ENCODE data around the gene NEDD8. TPM values are rescaled to one million over a fixed set of nuclear protein-coding genes. Genes with fewer than 3 reads are reported as not detected.

The NEDD8 gene
- total and polyA plus RNA-seq, 2 donors (not counting 1 experiment from before 2014, with no cell fraction given): 86.7 to 98.5 TPM

DNA sequence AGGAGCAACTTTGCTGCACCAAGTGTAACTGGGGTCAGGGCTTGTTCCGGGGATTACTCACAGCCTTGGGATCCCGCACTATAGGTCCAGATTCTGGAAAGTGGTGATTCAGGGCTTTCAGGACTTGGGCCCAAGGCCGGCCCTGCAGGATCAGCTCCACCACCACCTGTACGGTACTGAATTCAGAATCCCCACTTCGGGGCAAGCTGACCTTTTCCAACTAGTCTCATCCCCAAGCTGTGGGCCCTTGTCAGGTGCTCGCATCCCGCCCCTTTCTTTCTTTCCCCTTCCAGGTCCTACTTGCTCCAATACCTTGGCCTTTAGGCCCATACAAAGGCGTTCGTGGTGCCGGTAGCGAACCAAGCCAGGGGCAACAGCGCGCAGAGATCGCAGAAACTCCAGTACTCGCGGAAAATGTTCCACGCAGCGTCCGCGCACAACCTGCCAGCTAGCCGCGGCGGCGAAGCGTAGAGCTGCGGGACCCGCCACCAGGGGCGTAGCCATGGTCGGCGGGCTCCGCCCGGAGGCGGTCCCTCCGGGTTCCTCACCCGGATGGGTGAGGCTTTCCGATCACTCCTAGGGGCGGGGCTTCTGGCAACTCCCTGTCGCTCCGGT lies 9.8 kb upstream of the NEDD8 start:
- Histone ChIP-seq H3K27ac (ENCODE audit: low read length in 2 of 2) (peak overlapping the region; percentile 98 to 100), H3K9me3 (ENCODE audit: control extremely low read depth in 1 of 3, control insufficient read depth in 2 of 3, insufficient read depth in 1 of 3, low read length in 2 of 3) (no peaks in the 10 kb centered on the region), H3K4me2 (replicated peaks; ENCODE audit: low read depth, low read length, poor library complexity, severe bottlenecking) (peak overlapping the region; percentile 94), H2AFZ (ENCODE audit: insufficient read depth, low read depth, low read length, poor library complexity, severe bottlenecking) (peak overlapping the region; percentile 82), H3K4me3 (ENCODE audit: control extremely low read depth in 1 of 5, extremely low read depth in 1 of 5, insufficient read depth in 1 of 5, low read depth in 2 of 5, low read length in 4 of 5) (peak overlapping the region; percentile 71 to 91 (median 88)), H4K20me1 (ENCODE audit: control insufficient read depth, insufficient read depth, low read length, poor library complexity, severe bottlenecking) (peaks cover 49% of the 10 kb centered on the region), H3K4me1 (ENCODE audit: control insufficient read depth in 2 of 2, insufficient read depth in 2 of 2, low read length in 2 of 2) (peaks cover 47 to 49% of the 10 kb centered on the region in 2 donors), H3K36me3 (replicated peaks in 1 of 2; ENCODE audit: control extremely low read depth in 1 of 2, control insufficient read depth in 1 of 2, extremely low read depth in 1 of 2, insufficient read depth in 2 of 2, low read length in 1 of 2) (peaks cover 2 to 42% of the 10 kb centered on the region in 2 experiments), H3K79me2 (ENCODE audit: control insufficient read depth, insufficient read depth, low read length) (peaks cover 39% of the 10 kb centered on the region), H3K9ac (ENCODE audit: low read length) (peak overlapping the region; percentile 90), H3K27me3 (replicated peaks in 1 of 4; ENCODE audit: control extremely low read depth in 1 of 4, control insufficient read depth in 3 of 4, insufficient read depth in 4 of 4, low read length in 3 of 4) (no peaks in the 10 kb centered on the region)
- no peaks in the 10 kb centered on the region for H3K27me3 Mint-ChIP-seq
- TF ChIP-seq, protein P1, sequence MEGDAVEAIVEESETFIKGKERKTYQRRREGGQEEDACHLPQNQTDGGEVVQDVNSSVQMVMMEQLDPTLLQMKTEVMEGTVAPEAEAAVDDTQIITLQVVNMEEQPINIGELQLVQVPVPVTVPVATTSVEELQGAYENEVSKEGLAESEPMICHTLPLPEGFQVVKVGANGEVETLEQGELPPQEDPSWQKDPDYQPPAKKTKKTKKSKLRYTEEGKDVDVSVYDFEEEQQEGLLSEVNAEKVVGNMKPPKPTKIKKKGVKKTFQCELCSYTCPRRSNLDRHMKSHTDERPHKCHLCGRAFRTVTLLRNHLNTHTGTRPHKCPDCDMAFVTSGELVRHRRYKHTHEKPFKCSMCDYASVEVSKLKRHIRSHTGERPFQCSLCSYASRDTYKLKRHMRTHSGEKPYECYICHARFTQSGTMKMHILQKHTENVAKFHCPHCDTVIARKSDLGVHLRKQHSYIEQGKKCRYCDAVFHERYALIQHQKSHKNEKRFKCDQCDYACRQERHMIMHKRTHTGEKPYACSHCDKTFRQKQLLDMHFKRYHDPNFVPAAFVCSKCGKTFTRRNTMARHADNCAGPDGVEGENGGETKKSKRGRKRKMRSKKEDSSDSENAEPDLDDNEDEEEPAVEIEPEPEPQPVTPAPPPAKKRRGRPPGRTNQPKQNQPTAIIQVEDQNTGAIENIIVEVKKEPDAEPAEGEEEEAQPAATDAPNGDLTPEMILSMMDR (IDR thresholded peaks at IDR 0.05): peak; percentile 23
- no peak for TF ChIP-seq EZH2 (IDR thresholded peaks at IDR 0.05; ENCODE audit: borderline replicate concordance, insufficient read depth, low read depth, low read length, poor library complexity, severe bottlenecking)
- H3K9me3 Mint-ChIP-seq (ENCODE audit: insufficient read depth): no peaks in the 10 kb centered on the region
- DNase-seq (no peak), ATAC-seq (ENCODE audit: low read depth) (peak; percentile 83)
- peak overlapping the region; percentile 98 for H3K4me3 Mint-ChIP-seq
- intact Hi-C loops (cut with micrococcal nuclease): loop anchor here (1.0 to 10.0 kb wide), 15 partner anchors 10 to 227 kb away; partner anchors contain the start of genes EMC9, GMPR2, IPO4 and IRF9
- peaks cover 64% of the 10 kb centered on the region for H3K4me1 Mint-ChIP-seq
- POLR2A ChIA-PET: interaction anchor here (0.7 to 3.7 kb wide), 24 partner anchors 9 to 201 kb away, joined by 3 to 51 read pairs (median 6); partner anchors contain the start of genes CBLN3, CHMP4A, CIDEB and DCAF11
- 4% methylated on average over 38 of the region's 39 CpGs for WGBS (ENCODE audit: insufficient coverage)
- CTCF ChIA-PET: interaction anchor here (0.6 to 8.8 kb wide), 35 partner anchors 9 to 195 kb away, joined by 3 to 254 read pairs (median 10); partner anchors contain the start of genes ADCY4, CBLN3, CHMP4A and CIDEB
- H3K27ac Mint-ChIP-seq: peak overlapping the region; percentile 100
